ENCODE results near the gene GPC6.

GPC6 gene

DNA sequence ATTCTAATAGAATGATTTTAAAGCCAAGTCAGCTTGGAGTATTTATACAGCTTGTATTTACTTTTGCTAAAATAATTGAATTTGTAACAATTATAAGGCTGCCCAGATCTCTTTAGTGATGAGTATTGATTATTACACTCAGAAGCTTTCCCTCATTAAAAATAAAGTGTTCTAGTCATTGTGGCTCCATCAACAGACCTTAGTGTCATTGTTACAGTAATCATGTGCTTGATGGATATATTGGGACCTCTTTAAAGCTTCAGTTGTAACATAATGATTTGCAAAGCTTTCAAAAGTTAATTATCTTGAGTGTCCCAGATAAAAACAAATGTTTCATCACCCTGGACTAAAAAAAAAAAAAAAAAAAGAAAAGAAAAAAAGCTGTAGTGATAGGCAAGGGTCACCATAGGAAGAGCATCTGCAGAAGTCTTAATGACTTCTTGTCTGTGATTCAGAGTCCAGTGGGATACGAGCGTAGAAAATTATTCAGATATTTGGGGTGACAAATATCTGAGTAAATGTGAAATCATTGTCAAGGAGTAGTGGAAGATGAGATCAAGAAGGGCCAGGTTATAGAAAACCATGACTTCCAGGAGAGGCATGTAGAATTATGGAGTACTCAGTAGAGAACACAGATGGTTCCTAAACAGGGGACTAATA lies 883.2 kb downstream of the GPC6 start:
- no peaks in the 10 kb centered on the region for H3K4me1 ChIP-seq (ENCODE audit: insufficient read depth, poor library complexity, severe bottlenecking)
- H3K4me3 ChIP-seq (ENCODE audit: severe bottlenecking), result no peak overlapping the region
- no peak overlapping the region for H3K27ac ChIP-seq (ENCODE audit: poor library complexity, severe bottlenecking)
- TF ChIP-seq CTCF (IDR thresholded peaks at IDR 0.05; ENCODE audit: poor library complexity, severe bottlenecking), result no peak
- H3K9me3 ChIP-seq (ENCODE audit: severe bottlenecking), result no peaks in the 10 kb centered on the region
- DNase-seq (ENCODE audit: low spot score), result no peak
- no peaks in the 10 kb centered on the region for H3K36me3 ChIP-seq (ENCODE audit: low read depth)
- ATAC-seq (ENCODE audit: low read depth), result no peak
- H3K27me3 ChIP-seq (ENCODE audit: insufficient read depth, poor library complexity, severe bottlenecking), result no peaks in the 10 kb centered on the region

DNA sequence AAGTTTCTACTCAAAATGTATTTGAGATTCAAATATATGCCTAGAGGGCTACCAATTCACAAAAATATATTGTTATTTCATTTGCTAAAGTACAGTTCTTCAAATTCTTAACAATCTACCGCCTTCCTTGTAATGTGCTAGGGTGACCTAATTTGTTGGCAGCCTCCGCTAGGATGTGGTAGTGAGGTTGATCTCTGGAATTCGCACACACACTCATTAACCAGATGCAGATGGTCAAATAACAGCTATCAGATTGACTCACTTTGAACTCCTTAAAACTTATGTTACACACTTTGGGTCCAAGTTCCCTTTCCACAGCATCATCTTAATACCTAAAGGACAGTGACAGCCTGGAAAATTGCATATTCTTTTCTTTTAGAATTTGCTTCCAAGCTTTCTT lies 885.6 kb downstream of the GPC6 start:
- H3K4me1 ChIP-seq (ENCODE audit: insufficient read depth, poor library complexity, severe bottlenecking), result no peaks in the 10 kb centered on the region
- DNase-seq (ENCODE audit: low spot score) (no peak), ATAC-seq (ENCODE audit: low read depth) (peak; percentile 81)
- H3K9me3 ChIP-seq (ENCODE audit: severe bottlenecking), result no peaks in the 10 kb centered on the region
- no peaks in the 10 kb centered on the region for H3K36me3 ChIP-seq (ENCODE audit: low read depth)
- no peak overlapping the region for H3K4me3 ChIP-seq (ENCODE audit: severe bottlenecking)
- H3K27ac ChIP-seq (ENCODE audit: poor library complexity, severe bottlenecking), result no peak overlapping the region
- H3K27me3 ChIP-seq (ENCODE audit: insufficient read depth, poor library complexity, severe bottlenecking), result no peaks in the 10 kb centered on the region
- TF ChIP-seq CTCF (IDR thresholded peaks at IDR 0.05; ENCODE audit: poor library complexity, severe bottlenecking), result peak; percentile 10

- no peak for DNase-seq (ENCODE audit: low spot score)
- Histone ChIP-seq H3K27me3 (ENCODE audit: insufficient read depth, poor library complexity, severe bottlenecking) (no peaks in the 10 kb centered on the region), H3K4me3 (ENCODE audit: severe bottlenecking) (no peak overlapping the region), H3K36me3 (ENCODE audit: low read depth) (no peaks in the 10 kb centered on the region), H3K9me3 (ENCODE audit: severe bottlenecking) (no peaks in the 10 kb centered on the region), H3K27ac (ENCODE audit: poor library complexity, severe bottlenecking) (no peak overlapping the region), H3K4me1 (ENCODE audit: insufficient read depth, poor library complexity, severe bottlenecking) (no peaks in the 10 kb centered on the region)
- no peak for TF ChIP-seq CTCF (IDR thresholded peaks at IDR 0.05; ENCODE audit: poor library complexity, severe bottlenecking)
- no peak for ATAC-seq (ENCODE audit: low read depth)
These were observed 886.1 kb downstream of the GPC6 start for GRCh38 chr13:94112731-94113130.

GRCh38 chr13:94113245-94113644 lies 886.6 kb downstream of the GPC6 start:
- Histone ChIP-seq H3K36me3 (ENCODE audit: low read depth) (no peaks in the 10 kb centered on the region), H3K4me3 (ENCODE audit: severe bottlenecking) (no peak overlapping the region), H3K27me3 (ENCODE audit: insufficient read depth, poor library complexity, severe bottlenecking) (no peaks in the 10 kb centered on the region), H3K9me3 (ENCODE audit: severe bottlenecking) (no peaks in the 10 kb centered on the region), H3K4me1 (ENCODE audit: insufficient read depth, poor library complexity, severe bottlenecking) (no peaks in the 10 kb centered on the region), H3K27ac (ENCODE audit: poor library complexity, severe bottlenecking) (no peak overlapping the region)
- no peak for TF ChIP-seq CTCF (IDR thresholded peaks at IDR 0.05; ENCODE audit: poor library complexity, severe bottlenecking)
- ATAC-seq (ENCODE audit: low read depth) (no peak), DNase-seq (ENCODE audit: low spot score) (no peak)

DNA sequence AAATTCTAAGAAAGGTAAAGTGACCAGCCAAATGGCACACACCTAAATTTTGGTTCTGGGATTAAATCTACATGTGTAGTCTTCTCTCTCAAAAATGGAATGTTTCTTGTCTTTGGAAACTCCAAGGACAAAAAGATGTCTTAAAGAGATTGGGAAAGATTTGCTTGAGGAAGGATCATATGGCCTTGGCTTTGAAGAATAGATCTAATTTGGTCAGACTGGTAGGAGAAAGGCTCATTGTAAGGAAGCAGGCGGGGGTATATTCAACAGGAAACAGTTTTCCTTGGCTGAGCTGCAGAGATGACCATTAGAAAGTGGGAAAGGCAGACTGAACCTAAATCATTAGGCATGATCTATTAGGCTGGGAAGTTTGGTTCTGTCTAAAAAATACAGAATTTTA lies 887.6 kb downstream of the GPC6 start:
- ATAC-seq (ENCODE audit: low read depth), result no peak
- H3K27ac ChIP-seq (ENCODE audit: poor library complexity, severe bottlenecking), result no peak overlapping the region
- no peaks in the 10 kb centered on the region for H3K4me1 ChIP-seq (ENCODE audit: insufficient read depth, poor library complexity, severe bottlenecking)
- DNase-seq (ENCODE audit: low spot score), result no peak
- H3K36me3 ChIP-seq (ENCODE audit: low read depth), result no peaks in the 10 kb centered on the region
- no peaks in the 10 kb centered on the region for H3K9me3 ChIP-seq (ENCODE audit: severe bottlenecking)
- H3K27me3 ChIP-seq (ENCODE audit: insufficient read depth, poor library complexity, severe bottlenecking), result no peaks in the 10 kb centered on the region
- H3K4me3 ChIP-seq (ENCODE audit: severe bottlenecking), result no peak overlapping the region
- no peak for TF ChIP-seq CTCF (IDR thresholded peaks at IDR 0.05; ENCODE audit: poor library complexity, severe bottlenecking)
